DMS153 treated with DMSO at 0.1 percent for 48 hours (cell line): Measurements from ENCODE around the gene PGM2L1.
"Not testable (repeated sequence)": the region's sequence is repeated elsewhere in the genome, so short reads cannot be mapped to it uniquely, and the experiment has no call there.

Experiments
- DNase-seq: peaks from one replicate; lab custom pipeline; 2025; ENCODE audit not compliant: unreplicated experiment; lab: John Stamatoyannopoulos, UW

Gene PGM2L1

GRCh38 chr11:74398244-74399159 is at the start of gene PGM2L1:
Gene PGM2L1 (minus strand): TSS chr11:74398433. CDS start chr11:74398161, 272 bp downstream.
- peak; percentile 92 for DNase-seq

DNA sequence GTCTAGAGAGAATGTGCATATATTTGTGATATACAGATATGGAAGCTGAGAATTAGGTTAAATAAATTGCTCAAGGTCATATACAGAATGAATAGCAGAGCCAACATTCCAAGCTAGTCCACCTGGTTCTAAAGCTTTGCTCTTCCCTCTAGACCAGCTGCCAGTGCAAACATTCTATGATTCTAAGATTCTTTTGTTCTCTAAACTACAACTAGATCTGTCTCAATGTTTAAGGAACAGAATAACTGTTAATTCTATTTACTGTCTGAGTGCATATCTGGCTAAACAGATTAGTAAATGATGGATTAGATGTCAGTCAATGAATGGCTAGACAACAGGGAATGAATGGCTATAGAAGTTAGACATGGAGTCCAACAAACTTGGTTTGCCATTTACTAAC is 49.5 kb upstream of the PGM2L1 start:
- DNase-seq, result no peak

DNA sequence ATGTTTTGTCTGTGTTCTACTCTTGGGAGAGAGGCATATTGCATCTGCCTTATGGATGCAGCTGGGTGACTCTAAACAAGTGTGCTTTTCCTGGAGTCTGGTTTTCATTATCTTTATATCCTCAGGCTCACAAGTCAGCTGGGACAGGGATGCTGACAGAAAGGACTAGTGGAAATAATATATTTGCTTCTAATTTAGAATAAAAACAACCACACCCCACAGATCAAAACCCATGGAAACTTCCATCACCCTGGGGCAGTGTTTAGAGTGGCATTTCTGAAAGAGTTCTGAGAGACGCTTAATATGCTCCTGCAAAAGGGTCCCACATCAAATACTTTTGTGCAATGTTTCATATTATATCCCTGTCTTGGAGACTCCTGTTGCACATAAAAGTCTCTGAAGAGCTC is 48.3 kb upstream of the PGM2L1 start:
- DNase-seq, result no peak

GRCh38 chr11:74444173-74444826 is 46.1 kb upstream of the PGM2L1 start:
- no peak for DNase-seq

GRCh38 chr11:74443071-74443864 is 45.0 kb upstream of the PGM2L1 start:
- peak; percentile 82 for DNase-seq

DNA sequence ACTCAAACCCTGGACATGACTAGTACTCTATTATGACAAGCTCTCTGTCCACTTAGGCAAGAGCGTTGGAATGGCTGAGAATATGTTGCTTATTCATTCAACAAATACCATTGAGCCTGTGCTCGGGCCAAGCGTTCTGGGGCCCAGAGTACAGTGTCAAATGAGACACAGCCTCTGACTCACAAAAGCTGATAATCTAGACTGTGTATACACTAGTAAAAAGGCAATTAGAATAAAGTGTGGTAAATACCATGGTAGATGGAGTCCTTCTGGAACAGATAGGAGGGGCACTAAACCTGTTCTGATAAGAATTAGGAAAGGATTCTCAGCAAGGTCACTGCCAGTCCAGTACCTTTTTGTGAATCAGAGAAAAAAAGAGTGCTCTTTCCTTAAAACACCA is 44.4 kb upstream of the PGM2L1 start:
- no peak for DNase-seq

DNA sequence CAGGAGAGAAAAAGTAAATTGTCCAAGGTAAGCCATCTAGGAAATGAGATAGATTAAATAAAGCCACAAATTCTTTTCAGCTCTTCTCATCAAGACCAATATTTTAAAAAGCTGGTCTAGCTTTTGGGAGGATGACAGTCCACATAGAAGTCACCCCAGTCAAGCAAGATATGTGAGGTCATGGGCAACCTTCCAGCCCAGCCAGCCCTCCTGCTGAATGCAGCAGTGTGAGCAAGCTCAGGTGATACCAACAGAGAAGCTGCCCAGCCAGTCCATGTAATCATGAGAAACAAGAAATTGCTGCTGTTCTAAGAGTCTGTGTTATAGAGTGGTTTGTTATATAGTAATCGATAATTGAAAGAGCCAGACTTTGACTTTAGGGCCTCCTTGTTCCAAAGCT is 40.4 kb upstream of the PGM2L1 start:
- no peak for DNase-seq

DNA sequence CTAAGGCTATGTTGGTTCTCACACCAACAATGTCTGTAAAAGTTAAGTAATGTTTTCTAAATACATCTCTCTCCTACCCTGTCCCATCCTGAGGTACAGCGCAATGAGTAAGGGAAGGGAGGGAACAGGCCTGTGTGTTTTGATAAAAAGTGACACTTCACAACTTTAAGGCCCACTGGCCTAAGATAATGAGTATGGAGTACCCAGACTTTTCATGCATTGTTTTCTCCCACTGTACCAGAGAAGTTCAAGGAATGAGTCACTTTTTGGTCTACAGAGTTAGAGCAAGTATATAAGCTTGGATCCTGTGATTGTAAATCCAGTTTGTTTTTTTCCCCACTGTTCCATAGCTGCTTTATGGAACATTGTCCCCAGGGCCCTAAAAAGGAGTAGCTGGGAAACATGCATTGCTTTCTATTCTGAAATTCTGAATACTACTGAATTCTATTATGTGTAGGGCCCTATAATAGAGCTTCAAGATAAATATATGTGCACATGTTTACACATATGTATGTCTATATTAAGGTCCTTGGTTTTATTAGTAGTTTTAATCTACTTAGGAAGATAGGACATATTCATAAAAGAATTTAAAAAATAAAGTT is 39.3 kb upstream of the PGM2L1 start:
- no peak for DNase-seq

DNA sequence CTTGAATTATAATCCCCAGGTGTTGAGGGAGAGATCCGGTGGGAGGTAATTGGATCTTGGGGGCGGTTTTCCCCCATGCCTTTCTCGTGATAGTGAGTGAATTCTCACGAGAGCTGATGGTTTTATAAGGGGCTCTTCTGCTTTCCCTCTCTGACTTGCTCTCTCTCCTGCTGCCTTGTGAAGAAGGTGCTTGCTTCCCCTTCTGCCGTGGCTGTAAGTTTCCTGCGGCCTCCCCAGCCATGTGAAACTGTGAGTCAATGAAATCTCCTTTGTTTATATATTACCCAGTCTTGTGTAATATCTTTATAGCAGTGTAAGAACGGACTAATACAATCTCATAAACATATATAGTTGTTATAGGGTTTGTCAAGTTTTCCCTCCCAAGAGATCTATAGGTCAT is 36.3 kb upstream of the PGM2L1 start:
- no peak for DNase-seq

DNA sequence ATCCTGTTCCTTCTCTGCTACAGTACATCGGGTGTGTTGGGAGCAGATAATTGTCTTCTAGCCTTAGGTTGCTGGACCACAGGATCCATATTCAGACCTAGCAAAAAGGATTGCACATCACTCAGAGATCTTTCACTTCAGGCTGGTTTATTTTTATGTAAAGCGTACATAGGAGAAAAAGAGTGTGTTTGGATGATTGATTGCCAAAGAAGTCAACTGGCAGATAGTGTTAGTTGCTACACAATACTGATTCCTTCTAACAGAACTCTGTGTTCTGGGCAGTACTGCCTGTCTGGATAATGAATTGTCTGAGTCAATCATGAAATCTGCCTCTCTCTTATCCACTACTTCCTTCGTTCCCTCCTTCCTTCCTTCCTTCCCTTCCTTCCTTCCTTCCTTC is 31.0 kb upstream of the PGM2L1 start:
- no peak for DNase-seq

DNA sequence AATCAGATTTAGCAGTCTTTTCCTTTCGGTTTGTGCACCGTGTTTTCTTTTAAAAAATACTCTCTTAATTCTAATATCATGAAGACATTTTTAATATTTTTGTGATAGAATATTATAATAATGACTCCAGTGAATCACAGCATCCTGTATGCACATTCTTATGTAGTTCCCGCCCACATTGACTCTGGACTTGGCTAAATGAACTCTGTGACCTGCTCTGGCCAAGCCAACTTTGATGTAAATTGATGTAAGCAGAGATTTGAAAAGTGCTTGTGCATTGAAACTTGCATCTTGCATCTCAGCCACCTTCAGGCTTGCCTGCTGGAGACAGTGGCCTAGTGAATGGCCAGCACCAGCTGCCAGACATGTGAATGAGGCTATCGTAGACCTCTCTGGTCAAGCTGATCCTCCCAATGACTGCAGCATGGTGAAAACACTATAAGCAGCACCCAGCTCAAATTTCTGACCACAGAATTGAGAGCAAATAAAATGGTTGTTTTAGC is 29.2 kb upstream of the PGM2L1 start:
- DNase-seq, result no peak

GRCh38 chr11:74425100-74425499 is 26.9 kb upstream of the PGM2L1 start:
- no peak for DNase-seq

- DNase-seq, result peak; percentile 52
Measured at GRCh38 chr11:74418509-74418895, 20.3 kb upstream of the PGM2L1 start.

DNA sequence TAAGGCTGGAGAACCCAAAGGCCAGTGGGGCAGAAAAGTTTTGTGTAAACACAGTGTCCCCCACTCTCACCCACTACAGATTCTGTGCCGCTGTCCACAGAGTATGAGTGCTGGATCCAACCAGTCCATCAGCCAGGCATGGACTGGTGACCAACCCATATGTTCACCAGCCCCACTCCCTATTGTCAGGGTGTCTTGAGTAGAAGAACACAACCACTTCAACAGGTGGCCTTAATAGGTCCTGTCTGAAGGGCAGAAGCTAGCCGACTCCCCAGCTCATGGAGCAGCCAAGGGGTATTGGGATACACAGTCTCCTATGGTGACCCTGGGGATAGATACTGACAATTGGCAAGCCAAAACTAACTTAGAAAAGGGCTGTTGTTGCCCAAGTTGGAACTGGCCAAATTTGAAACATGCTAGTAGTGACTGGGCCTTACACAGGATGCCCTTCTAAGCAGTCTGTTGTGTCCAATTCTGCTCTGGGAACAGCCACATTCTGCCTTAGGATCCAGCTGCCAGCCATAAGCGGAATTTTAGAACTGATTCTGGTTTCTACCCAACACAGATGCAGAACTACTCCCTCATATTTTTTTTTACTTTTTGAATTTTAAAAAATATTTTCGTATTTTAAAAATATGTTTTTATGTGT is 19.8 kb upstream of the PGM2L1 start:
- DNase-seq, result no peak

GRCh38 chr11:74417379-74417804 is 19.2 kb upstream of the PGM2L1 start:
- DNase-seq, result peak; percentile 46

DNA sequence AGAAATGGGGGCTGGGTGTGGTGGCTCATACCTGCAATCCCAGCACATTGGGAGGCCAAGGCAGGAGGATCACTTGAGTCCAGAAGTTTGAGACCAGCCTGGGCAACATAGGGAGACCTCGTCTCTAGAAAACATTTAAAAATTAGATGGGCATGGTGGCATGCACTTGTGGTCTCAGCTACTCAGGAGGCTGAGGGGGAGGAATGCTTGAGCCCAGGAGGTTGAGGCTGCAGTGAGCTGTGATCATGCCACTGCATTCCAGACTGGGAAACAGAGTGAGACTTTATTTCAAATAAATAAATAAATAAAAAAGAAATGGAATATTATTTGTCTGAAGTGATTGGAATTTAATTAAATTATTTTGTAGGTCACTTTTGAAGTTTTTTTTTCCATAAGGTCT is 18.7 kb upstream of the PGM2L1 start:
- not testable (repeated sequence) for DNase-seq

- DNase-seq, result no peak
Measured at GRCh38 chr11:74412733-74413359, 14.6 kb upstream of the PGM2L1 start.

- no peak for DNase-seq
Measured at GRCh38 chr11:74412321-74412720, 14.1 kb upstream of the PGM2L1 start.

DNA sequence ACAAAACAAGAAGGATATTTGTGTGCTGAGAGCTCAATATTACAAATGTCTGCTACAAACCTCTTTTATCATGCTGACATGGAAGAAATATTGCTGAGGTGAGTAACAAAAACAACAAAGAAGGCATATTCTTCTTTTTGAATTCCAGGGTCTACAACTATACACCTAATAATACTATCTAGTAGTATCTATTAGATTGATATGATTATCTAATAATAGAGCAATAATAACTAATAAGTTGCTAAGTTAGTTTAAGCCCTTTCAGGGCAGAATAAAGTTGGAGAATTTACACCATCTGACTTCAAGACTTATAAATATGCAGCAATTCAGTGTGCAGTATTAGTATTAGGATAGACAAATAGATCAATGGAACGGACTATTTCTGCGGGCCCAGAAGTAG is 11.4 kb upstream of the PGM2L1 start:
- DNase-seq, result no peak
